Fibroblast of lung (primary cell): ENCODE results near the gene AMBN.

Experiments used
- EZH2 ChIP-seq: IDR thresholded peaks from 2 replicates; pipeline ENCODE4 v1.5.1; 2012; ENCODE audit warnings: low read length, control low read depth, mild to moderate bottlenecking; ENCODE audit errors: missing control alignments
- TF ChIP-seq, protein P1 (sequence below), 2 donors: IDR thresholded peaks in 1 of 2; conservative IDR thresholded peaks in 1 of 2; 1 replicate in 1 of 2; 2 replicates in 1 of 2; pipeline ENCODE4 v1.5.1; 2011 to 2012; ENCODE audit warnings: low read length in 2 of 2, control low read depth in 1 of 2, inconsistent platforms in 1 of 2, low read depth in 1 of 2, mild to moderate bottlenecking in 1 of 2

DNA sequence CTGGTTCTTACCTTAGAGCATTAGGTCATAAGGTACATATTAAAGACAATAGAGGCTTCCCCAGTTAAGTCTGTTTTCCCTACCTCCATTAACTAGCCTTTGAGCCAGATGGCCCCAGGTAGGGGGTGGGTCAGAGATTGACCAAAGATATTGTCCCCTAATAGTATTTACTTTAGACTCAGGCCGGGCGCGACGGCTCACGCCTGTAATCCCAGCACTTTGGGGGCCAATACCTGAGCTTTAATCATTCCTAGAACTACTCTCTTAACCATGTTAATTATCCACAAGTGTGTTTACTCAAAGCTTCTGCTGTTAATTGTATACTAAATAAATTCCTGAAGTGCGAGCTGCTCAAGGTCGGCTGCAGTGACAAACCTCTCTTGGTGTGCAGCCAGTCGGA, 28.0 kb upstream of the AMBN start:
- TF ChIP-seq, protein P1, sequence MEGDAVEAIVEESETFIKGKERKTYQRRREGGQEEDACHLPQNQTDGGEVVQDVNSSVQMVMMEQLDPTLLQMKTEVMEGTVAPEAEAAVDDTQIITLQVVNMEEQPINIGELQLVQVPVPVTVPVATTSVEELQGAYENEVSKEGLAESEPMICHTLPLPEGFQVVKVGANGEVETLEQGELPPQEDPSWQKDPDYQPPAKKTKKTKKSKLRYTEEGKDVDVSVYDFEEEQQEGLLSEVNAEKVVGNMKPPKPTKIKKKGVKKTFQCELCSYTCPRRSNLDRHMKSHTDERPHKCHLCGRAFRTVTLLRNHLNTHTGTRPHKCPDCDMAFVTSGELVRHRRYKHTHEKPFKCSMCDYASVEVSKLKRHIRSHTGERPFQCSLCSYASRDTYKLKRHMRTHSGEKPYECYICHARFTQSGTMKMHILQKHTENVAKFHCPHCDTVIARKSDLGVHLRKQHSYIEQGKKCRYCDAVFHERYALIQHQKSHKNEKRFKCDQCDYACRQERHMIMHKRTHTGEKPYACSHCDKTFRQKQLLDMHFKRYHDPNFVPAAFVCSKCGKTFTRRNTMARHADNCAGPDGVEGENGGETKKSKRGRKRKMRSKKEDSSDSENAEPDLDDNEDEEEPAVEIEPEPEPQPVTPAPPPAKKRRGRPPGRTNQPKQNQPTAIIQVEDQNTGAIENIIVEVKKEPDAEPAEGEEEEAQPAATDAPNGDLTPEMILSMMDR (conservative IDR thresholded peaks at IDR 0.05 in 1 of 2, IDR thresholded peaks at IDR 0.05 in 1 of 2; ENCODE audit: low read depth in 1 of 2, low read length in 2 of 2), result no peak
- TF ChIP-seq EZH2, result no peak
